Measurements from ENCODE around the gene PIMREG. TPM values are rescaled to one million over a fixed set of nuclear protein-coding genes. Genes with fewer than 3 reads are reported as not detected.

PIMREG gene
- total RNA-seq = 10 to 100 TPM in 1 of 5 experiments, under 1 TPM in 1, not detected in 3; 0.49 to 18.6 TPM
- under 1 TPM; 0.12 to 0.47 TPM for polyA plus RNA-seq
- total RNA-seq = not detected

GRCh38 chr17:6443692-6444570 is at the start of gene PIMREG:
Gene PIMREG (plus strand): TSS chr17:6444455. CDS start chr17:6445111, 656 bp downstream.
- ChIA-PET POLR2A (interaction anchor here (1.6 to 2.3 kb wide), 2 partner anchors 10 to 11 kb away, joined by 3 to 9 read pairs; no protein-coding TSS in a partner anchor), CTCF (interaction anchor here (1.1 to 1.3 kb wide), 2 partner anchors 30 to 856 kb away, joined by 3 read pairs; no protein-coding TSS in a partner anchor)
- ATAC-seq = peak; percentile 98
- Mint-ChIP-seq H3K4me1 (peaks cover 10 to 15% (median 13%) of the 10 kb centered on the region in 7 donors), H3K36me3 (peaks cover 0 to 2% (median 0%) of the 10 kb centered on the region in 5 donors), H3K9me3 (no peaks in the 10 kb centered on the region), H3K27me3 (peaks cover 0 to 39% (median 0%) of the 10 kb centered on the region in 5 donors), H3K4me3 (peak within 1 kb of the TSS; percentile 85 to 98 (median 92)), H3K27ac (peak within 1 kb of the TSS in 8 of 9 donors; percentile 63 to 93 (median 84))
- intact Hi-C loops (cut with micrococcal nuclease) = loop anchor here (1.0 to 10.0 kb wide), 6 partner anchors 11 to 1027 kb away; partner anchors contain the start of genes KIAA0753 (in 2 of the 2), TXNDC17 (in 2 of the 2), DERL2 (in 1 of the 2) and MIS12 (in 1 of the 2)
- peaks cover 5 to 6% of the 10 kb centered on the region in 2 donors for H3K4me1 ChIP-seq (ENCODE audit: control insufficient read depth in 2 of 2, insufficient read depth in 2 of 2, low read length in 2 of 2)
- no peaks in the 10 kb centered on the region for H3K9me3 ChIP-seq (ENCODE audit: control insufficient read depth in 2 of 3, low read length in 3 of 3)
- DNase-seq = peak; percentile 74 to 93 (median 84)
- H3K36me3 ChIP-seq (ENCODE audit: control insufficient read depth in 2 of 3, insufficient read depth in 3 of 3, low read length in 3 of 3) = no peaks in the 10 kb centered on the region
- peak within 1 kb of the TSS; percentile 77 for H3K4me3 ChIP-seq (ENCODE audit: low read length)
- no peaks in the 10 kb centered on the region for H3K27me3 ChIP-seq (ENCODE audit: control insufficient read depth in 2 of 2, insufficient read depth in 2 of 2, low read length in 2 of 2)
- H3K27ac ChIP-seq (ENCODE audit: low read depth, low read length) = peak within 1 kb of the TSS; percentile 56

- no peaks in the 10 kb centered on the region for H3K27me3 ChIP-seq (ENCODE audit: control insufficient read depth in 2 of 2, insufficient read depth in 2 of 2, low read length in 2 of 2)
- CTCF ChIA-PET = interaction anchor here (0.5 kb wide), 1 partner anchor 493 kb away, joined by 3 read pairs; no protein-coding TSS in a partner anchor
- H3K4me3 Mint-ChIP-seq = no peak overlapping the region
- no peak overlapping the region for H3K4me3 ChIP-seq (ENCODE audit: low read length)
- intact Hi-C loops (cut with micrococcal nuclease) = no loop called here
- no peaks in the 10 kb centered on the region for H3K36me3 ChIP-seq (ENCODE audit: control insufficient read depth in 2 of 3, insufficient read depth in 3 of 3, low read length in 3 of 3)
- H3K4me1 Mint-ChIP-seq = no peaks in the 10 kb centered on the region
- H3K9me3 ChIP-seq (ENCODE audit: control insufficient read depth in 2 of 3, low read length in 3 of 3) = no peaks in the 10 kb centered on the region
- POLR2A ChIA-PET = no interaction called here
- H3K4me1 ChIP-seq (ENCODE audit: control insufficient read depth in 2 of 2, insufficient read depth in 2 of 2, low read length in 2 of 2) = no peaks in the 10 kb centered on the region
- H3K9me3 Mint-ChIP-seq = peaks cover 0 to 11% (median 5%) of the 10 kb centered on the region in 11 donors
- H3K27ac Mint-ChIP-seq = peak overlapping the region in 1 of 9 donors; percentile 28
- no peak overlapping the region for H3K27ac ChIP-seq (ENCODE audit: low read depth, low read length)
- ATAC-seq (no peak), DNase-seq (no peak)
- peaks cover 15 to 38% (median 26%) of the 10 kb centered on the region in 5 donors for H3K27me3 Mint-ChIP-seq
- peaks cover 0 to 15% (median 0%) of the 10 kb centered on the region in 5 donors for H3K36me3 Mint-ChIP-seq
These were observed 45.3 kb upstream of the PIMREG start for GRCh38 chr17:6398955-6399354.

GRCh38 chr17:6402258-6402657 is 42.0 kb upstream of the PIMREG start:
- H3K36me3 Mint-ChIP-seq = peaks cover 0 to 3% (median 0%) of the 10 kb centered on the region in 5 donors
- POLR2A ChIA-PET = no interaction called here
- Histone ChIP-seq H3K9me3 (ENCODE audit: control insufficient read depth in 2 of 3, low read length in 3 of 3) (no peaks in the 10 kb centered on the region), H3K4me1 (ENCODE audit: control insufficient read depth in 2 of 2, insufficient read depth in 2 of 2, low read length in 2 of 2) (no peaks in the 10 kb centered on the region), H3K4me3 (ENCODE audit: low read length) (no peak overlapping the region), H3K36me3 (ENCODE audit: control insufficient read depth in 2 of 3, insufficient read depth in 3 of 3, low read length in 3 of 3) (no peaks in the 10 kb centered on the region), H3K27me3 (ENCODE audit: control insufficient read depth in 2 of 2, insufficient read depth in 2 of 2, low read length in 2 of 2) (no peaks in the 10 kb centered on the region), H3K27ac (ENCODE audit: low read depth, low read length) (no peak overlapping the region)
- ATAC-seq (no peak), DNase-seq (no peak)
- intact Hi-C loops (cut with micrococcal nuclease) = no loop called here
- no peak overlapping the region for H3K27ac Mint-ChIP-seq
- H3K9me3 Mint-ChIP-seq = peaks cover 0 to 10% (median 5%) of the 10 kb centered on the region in 11 donors
- H3K4me3 Mint-ChIP-seq = no peak overlapping the region
- CTCF ChIA-PET = no interaction called here
- no peaks in the 10 kb centered on the region for H3K4me1 Mint-ChIP-seq
- H3K27me3 Mint-ChIP-seq = peaks cover 11 to 21% (median 17%) of the 10 kb centered on the region in 5 donors

GRCh38 chr17:6408276-6408675 is 36.0 kb upstream of the PIMREG start:
- H3K27ac Mint-ChIP-seq = no peak overlapping the region
- H3K36me3 Mint-ChIP-seq = no peaks in the 10 kb centered on the region
- no peaks in the 10 kb centered on the region for H3K27me3 ChIP-seq (ENCODE audit: control insufficient read depth in 2 of 2, insufficient read depth in 2 of 2, low read length in 2 of 2)
- POLR2A ChIA-PET = no interaction called here
- ATAC-seq = no peak
- H3K9me3 Mint-ChIP-seq = peaks cover 0 to 2% (median 0%) of the 10 kb centered on the region in 11 donors
- peaks cover 10 to 24% (median 16%) of the 10 kb centered on the region in 5 donors for H3K27me3 Mint-ChIP-seq
- CTCF ChIA-PET = no interaction called here
- no peaks in the 10 kb centered on the region for H3K4me1 Mint-ChIP-seq
- no peaks in the 10 kb centered on the region for H3K9me3 ChIP-seq (ENCODE audit: control insufficient read depth in 2 of 3, low read length in 3 of 3)
- no peaks in the 10 kb centered on the region for H3K36me3 ChIP-seq (ENCODE audit: control insufficient read depth in 2 of 3, insufficient read depth in 3 of 3, low read length in 3 of 3)
- intact Hi-C loops (cut with micrococcal nuclease) = no loop called here
- no peak for DNase-seq
- H3K4me1 ChIP-seq (ENCODE audit: control insufficient read depth in 2 of 2, insufficient read depth in 2 of 2, low read length in 2 of 2) = no peaks in the 10 kb centered on the region
- no peak overlapping the region for H3K27ac ChIP-seq (ENCODE audit: low read depth, low read length)
- H3K4me3 ChIP-seq (ENCODE audit: low read length) = no peak overlapping the region
- no peak overlapping the region for H3K4me3 Mint-ChIP-seq

GRCh38 chr17:6408735-6409134 is 35.5 kb upstream of the PIMREG start:
- H3K27me3 Mint-ChIP-seq = peaks cover 11 to 21% (median 12%) of the 10 kb centered on the region in 5 donors
- Histone ChIP-seq H3K9me3 (ENCODE audit: control insufficient read depth in 2 of 3, low read length in 3 of 3) (no peaks in the 10 kb centered on the region), H3K36me3 (ENCODE audit: control insufficient read depth in 2 of 3, insufficient read depth in 3 of 3, low read length in 3 of 3) (no peaks in the 10 kb centered on the region), H3K27ac (ENCODE audit: low read depth, low read length) (no peak overlapping the region), H3K4me3 (ENCODE audit: low read length) (no peak overlapping the region), H3K27me3 (ENCODE audit: control insufficient read depth in 2 of 2, insufficient read depth in 2 of 2, low read length in 2 of 2) (no peaks in the 10 kb centered on the region), H3K4me1 (ENCODE audit: control insufficient read depth in 2 of 2, insufficient read depth in 2 of 2, low read length in 2 of 2) (no peaks in the 10 kb centered on the region)
- H3K9me3 Mint-ChIP-seq = peaks cover 0 to 2% (median 0%) of the 10 kb centered on the region in 11 donors
- no peaks in the 10 kb centered on the region for H3K4me1 Mint-ChIP-seq
- no peaks in the 10 kb centered on the region for H3K36me3 Mint-ChIP-seq
- DNase-seq (no peak), ATAC-seq (no peak)
- ChIA-PET POLR2A (no interaction called here), CTCF (no interaction called here)
- intact Hi-C loops (cut with micrococcal nuclease) = no loop called here
- H3K27ac Mint-ChIP-seq = no peak overlapping the region
- H3K4me3 Mint-ChIP-seq = no peak overlapping the region

- ATAC-seq (peak; percentile 47), DNase-seq (no peak)
- Mint-ChIP-seq H3K9me3 (peaks cover 0 to 1% (median 0%) of the 10 kb centered on the region in 11 donors), H3K4me1 (no peaks in the 10 kb centered on the region), H3K27me3 (peaks cover 4 to 11% (median 5%) of the 10 kb centered on the region in 5 donors), H3K4me3 (no peak overlapping the region), H3K36me3 (no peaks in the 10 kb centered on the region), H3K27ac (no peak overlapping the region)
- H3K27ac ChIP-seq (ENCODE audit: low read depth, low read length) = no peak overlapping the region
- no peaks in the 10 kb centered on the region for H3K9me3 ChIP-seq (ENCODE audit: control insufficient read depth in 2 of 3, low read length in 3 of 3)
- H3K4me1 ChIP-seq (ENCODE audit: control insufficient read depth in 2 of 2, insufficient read depth in 2 of 2, low read length in 2 of 2) = no peaks in the 10 kb centered on the region
- ChIA-PET CTCF (interaction anchor here (0.5 kb wide), 1 partner anchor 22 kb away, joined by 3 read pairs; no protein-coding TSS in a partner anchor), POLR2A (no interaction called here)
- H3K36me3 ChIP-seq (ENCODE audit: control insufficient read depth in 2 of 3, insufficient read depth in 3 of 3, low read length in 3 of 3) = no peaks in the 10 kb centered on the region
- no peak overlapping the region for H3K4me3 ChIP-seq (ENCODE audit: low read length)
- H3K27me3 ChIP-seq (ENCODE audit: control insufficient read depth in 2 of 2, insufficient read depth in 2 of 2, low read length in 2 of 2) = no peaks in the 10 kb centered on the region
- intact Hi-C loops (cut with micrococcal nuclease) = no loop called here
These were observed 31.2 kb upstream of the PIMREG start for GRCh38 chr17:6413065-6413464.
